Gastrocnemius medialis (tissue), 4 donors: ENCODE measurements around the gene ATM. TPM values are rescaled to one million over a fixed set of nuclear protein-coding genes. Genes with fewer than 3 reads are reported as not detected.

Source experiments
- ATAC-seq, 2 donors: fragments of 150-250 bp; one replicate each; pipeline ENCODE4 v1.9.1; 2016
- DNase-seq, 2 donors: peaks; one replicate each; pipeline ENCODE4 v3.0.0-alpha.2; 2019
- H3K27ac ChIP-seq, 4 donors: fragments of 200-600 bp; sonication (generic); 1 replicate in 1 of 4; 2 replicates in 3 of 4; pipeline ENCODE4 v1.5.1; 2016 to 2018; ENCODE audit warnings: mild to moderate bottlenecking in 2 of 4, moderate library complexity in 1 of 4
- H3K27me3 ChIP-seq, 3 donors: fragments of 200-600 bp; sonication (generic) in 2 of 3; 1 replicate in 1 of 3; 2 replicates in 2 of 3; pipeline versions ENCODE4 v1.5.1 to v1.6.0; 2016 to 2019; ENCODE audit warnings: mild to moderate bottlenecking in 1 of 3, moderate library complexity in 1 of 3
- H3K36me3 ChIP-seq, 2 donors: fragments of 200-600 bp; sonication (generic) in 1 of 2; one replicate each; pipeline ENCODE4 v1.5.1; 2017 to 2018
- H3K4me1 ChIP-seq, 2 donors: fragments of 200-600 bp; sonication (generic) in 1 of 2; one replicate each; pipeline ENCODE4 v1.5.1; 2016 to 2017; ENCODE audit warnings: mild to moderate bottlenecking in 2 of 2
- H3K4me3 ChIP-seq, 4 donors: fragments of 200-600 bp; sonication (generic) in 3 of 4; 1 replicate in 1 of 4; 2 replicates in 3 of 4; pipeline ENCODE4 v1.5.1; 2016 to 2019; ENCODE audit warnings: mild to moderate bottlenecking in 2 of 4
- H3K9me3 ChIP-seq, 3 donors: fragments of 200-600 bp; sonication (generic) in 2 of 3; 1 replicate in 1 of 3; 2 replicates in 2 of 3; pipeline ENCODE4 v1.5.1; 2016 to 2019
- POLR2A ChIP-seq, 2 donors: fragments of 450-650 bp; IDR thresholded peaks; one replicate each; pipeline ENCODE4 v1.6.1; 2017; ENCODE audit warnings: antibody characterized with exemption in 2 of 2, mild to moderate bottlenecking in 2 of 2, moderate library complexity in 2 of 2
- in situ Hi-C, 4 donors: fragments of 200-750 bp; cut with MboI; loops; one replicate each; pipeline versions ENCODE4 v1.15.0 to v1.8.0; 2017; ENCODE audit warnings: low sequenced_read_pairs in 4 of 4
- intact Hi-C: fragments of 100-400 bp; cut with DNase I; formaldehyde crosslinking; loops from one replicate; pipeline ENCODE4 v1.15.1; 2023; ENCODE audit warnings: low total_unique reads
- total RNA-seq, 4 donors: library from RNA; depleted of rRNA; stranded (reverse); fragments of >200 nt; gene quantifications; one replicate each; pipeline versions ENCODE4 v1.1.0 to v1.2.3, GENCODE V29; 2016
- TF ChIP-seq, protein P1 (sequence below), 5 experiments: fragments of 450-650 bp in 3 of 5; fragments of 200-600 bp in 2 of 5; sonication (generic) in 2 of 5; IDR thresholded peaks in 4 of 5; conservative IDR thresholded peaks in 1 of 5; 1 replicate in 4 of 5; 2 replicates in 1 of 5; pipeline ENCODE4 v1.5.1; 2016 to 2019; ENCODE audit warnings: antibody characterized with exemption in 5 of 5, mild to moderate bottlenecking in 3 of 5, moderate library complexity in 3 of 5

Gene ATM
- 10 to 100 TPM in 3 of 4 donors, 1 to 10 TPM in 1; 9.3 to 21.6 (median 15.9) TPM for total RNA-seq

- TF ChIP-seq POLR2A (IDR thresholded peaks at IDR 0.05): peak; percentile 88 to 90
- TF ChIP-seq, protein P1, sequence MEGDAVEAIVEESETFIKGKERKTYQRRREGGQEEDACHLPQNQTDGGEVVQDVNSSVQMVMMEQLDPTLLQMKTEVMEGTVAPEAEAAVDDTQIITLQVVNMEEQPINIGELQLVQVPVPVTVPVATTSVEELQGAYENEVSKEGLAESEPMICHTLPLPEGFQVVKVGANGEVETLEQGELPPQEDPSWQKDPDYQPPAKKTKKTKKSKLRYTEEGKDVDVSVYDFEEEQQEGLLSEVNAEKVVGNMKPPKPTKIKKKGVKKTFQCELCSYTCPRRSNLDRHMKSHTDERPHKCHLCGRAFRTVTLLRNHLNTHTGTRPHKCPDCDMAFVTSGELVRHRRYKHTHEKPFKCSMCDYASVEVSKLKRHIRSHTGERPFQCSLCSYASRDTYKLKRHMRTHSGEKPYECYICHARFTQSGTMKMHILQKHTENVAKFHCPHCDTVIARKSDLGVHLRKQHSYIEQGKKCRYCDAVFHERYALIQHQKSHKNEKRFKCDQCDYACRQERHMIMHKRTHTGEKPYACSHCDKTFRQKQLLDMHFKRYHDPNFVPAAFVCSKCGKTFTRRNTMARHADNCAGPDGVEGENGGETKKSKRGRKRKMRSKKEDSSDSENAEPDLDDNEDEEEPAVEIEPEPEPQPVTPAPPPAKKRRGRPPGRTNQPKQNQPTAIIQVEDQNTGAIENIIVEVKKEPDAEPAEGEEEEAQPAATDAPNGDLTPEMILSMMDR (IDR thresholded peaks at IDR 0.05 in 4 of 5, conservative IDR thresholded peaks at IDR 0.05 in 1 of 5): peak; percentile 38 to 77 (median 56)
- DNase-seq: peak; percentile 99 to 100
- in situ Hi-C loops: loop anchor here in 2 of 4 donors (5.0 to 10.0 kb wide), 3 partner anchors 98 to 245 kb away; partner anchors contain the start of genes ACAT1 (in 2 of the 2), C11orf65 (in 1 of the 2) and CUL5 (in 1 of the 2)
- peak; percentile 91 to 92 for ATAC-seq
- Histone ChIP-seq H3K4me1 (peaks cover 27 to 40% of the 10 kb centered on the region in 2 donors), H3K4me3 (peak within 1 kb of the TSS; percentile 59 to 92 (median 88)), H3K9me3 (no peaks in the 10 kb centered on the region), H3K27ac (peak within 1 kb of the TSS; percentile 86 to 99 (median 96)), H3K27me3 (no peaks in the 10 kb centered on the region), H3K36me3 (no peaks in the 10 kb centered on the region)
- intact Hi-C loops: loop anchor here (1.0 to 10.0 kb wide), 7 partner anchors 101 to 768 kb away; partner anchors contain the start of genes ACAT1, ALKBH8, C11orf65 and CUL5
These were observed at the start of gene ATM, which contains the start of gene NPAT for GRCh38 chr11:108222574-108223347. Gene ATM (plus strand): TSS chr11:108223067. CDS start chr11:108227625, 4,558 bp downstream. Gene NPAT (minus strand): TSS chr11:108222638. CDS start chr11:108222536, 102 bp downstream.

- no peak for DNase-seq
- peaks cover 0 to 54% of the 10 kb centered on the region in 2 donors for H3K36me3 ChIP-seq
- H3K27me3 ChIP-seq: no peaks in the 10 kb centered on the region
- intact Hi-C loops (no loop called here), in situ Hi-C loops (no loop called here)
- no peaks in the 10 kb centered on the region for H3K4me1 ChIP-seq
- H3K9me3 ChIP-seq: no peaks in the 10 kb centered on the region
- H3K27ac ChIP-seq: no peak overlapping the region
- ATAC-seq: no peak
- H3K4me3 ChIP-seq: no peak overlapping the region
- TF ChIP-seq POLR2A (IDR thresholded peaks at IDR 0.05): no peak
- TF ChIP-seq, protein P1 (IDR thresholded peaks at IDR 0.05 in 4 of 5, conservative IDR thresholded peaks at IDR 0.05 in 1 of 5): no peak
These were observed 45.3 kb upstream of the ATM start for GRCh38 chr11:108177570-108177969.

DNA sequence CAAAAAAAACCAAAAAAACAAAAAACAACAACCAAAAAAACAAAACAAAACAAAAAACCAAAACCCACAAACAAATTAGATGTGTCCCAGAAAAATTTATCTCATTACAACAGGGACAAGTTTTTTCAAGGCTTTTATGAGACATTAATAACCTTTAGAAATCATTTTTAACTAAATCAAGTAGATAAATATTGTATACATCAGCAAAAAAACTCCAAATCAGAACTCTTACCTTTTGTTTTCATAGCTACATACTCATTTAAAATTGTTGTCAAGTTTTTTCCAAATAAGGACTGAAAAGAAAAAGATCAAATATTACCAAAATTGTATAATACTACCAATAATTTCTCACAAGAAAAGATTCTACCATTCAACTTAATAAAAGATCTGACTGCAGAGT, 29.1 kb upstream of the ATM start:
- intact Hi-C loops: no loop called here
- no peaks in the 10 kb centered on the region for H3K27me3 ChIP-seq
- in situ Hi-C loops: no loop called here
- no peak overlapping the region for H3K4me3 ChIP-seq
- no peak overlapping the region for H3K27ac ChIP-seq
- H3K4me1 ChIP-seq: peaks cover 0 to 6% of the 10 kb centered on the region in 2 donors
- no peak for DNase-seq
- peaks cover 0 to 55% of the 10 kb centered on the region in 2 donors for H3K36me3 ChIP-seq
- H3K9me3 ChIP-seq: no peaks in the 10 kb centered on the region
- no peak for ATAC-seq
- TF ChIP-seq, protein P1 (IDR thresholded peaks at IDR 0.05 in 4 of 5, conservative IDR thresholded peaks at IDR 0.05 in 1 of 5): no peak
- no peak for TF ChIP-seq POLR2A (IDR thresholded peaks at IDR 0.05)

- peaks cover 0 to 35% of the 10 kb centered on the region in 2 donors for H3K36me3 ChIP-seq
- ATAC-seq (no peak), DNase-seq (no peak)
- no peak overlapping the region for H3K27ac ChIP-seq
- in situ Hi-C loops (no loop called here), intact Hi-C loops (no loop called here)
- no peaks in the 10 kb centered on the region for H3K27me3 ChIP-seq
- TF ChIP-seq, protein P1 (IDR thresholded peaks at IDR 0.05 in 4 of 5, conservative IDR thresholded peaks at IDR 0.05 in 1 of 5): no peak
- TF ChIP-seq POLR2A (IDR thresholded peaks at IDR 0.05): no peak
- H3K9me3 ChIP-seq: no peaks in the 10 kb centered on the region
- H3K4me1 ChIP-seq: peaks cover 0 to 6% of the 10 kb centered on the region in 2 donors
- no peak overlapping the region for H3K4me3 ChIP-seq
These were observed 26.0 kb upstream of the ATM start for GRCh38 chr11:108196901-108197300.
